ENCODE results near the gene GLTPD2.
A peak's percentile ranks its signal among the peaks of the same experiment; 100 is the strongest.
"Not testable (repeated sequence)": the region's sequence is repeated elsewhere in the genome, so short reads cannot be mapped to it uniquely, and the experiment has no call there.

Gene GLTPD2

GRCh38 chr17:4811471-4811870 lies 22.7 kb downstream of the GLTPD2 start:
- no peak for DNase-seq

GRCh38 chr17:4812690-4813089 lies 23.9 kb downstream of the GLTPD2 start:
- DNase-seq, result no peak

DNA sequence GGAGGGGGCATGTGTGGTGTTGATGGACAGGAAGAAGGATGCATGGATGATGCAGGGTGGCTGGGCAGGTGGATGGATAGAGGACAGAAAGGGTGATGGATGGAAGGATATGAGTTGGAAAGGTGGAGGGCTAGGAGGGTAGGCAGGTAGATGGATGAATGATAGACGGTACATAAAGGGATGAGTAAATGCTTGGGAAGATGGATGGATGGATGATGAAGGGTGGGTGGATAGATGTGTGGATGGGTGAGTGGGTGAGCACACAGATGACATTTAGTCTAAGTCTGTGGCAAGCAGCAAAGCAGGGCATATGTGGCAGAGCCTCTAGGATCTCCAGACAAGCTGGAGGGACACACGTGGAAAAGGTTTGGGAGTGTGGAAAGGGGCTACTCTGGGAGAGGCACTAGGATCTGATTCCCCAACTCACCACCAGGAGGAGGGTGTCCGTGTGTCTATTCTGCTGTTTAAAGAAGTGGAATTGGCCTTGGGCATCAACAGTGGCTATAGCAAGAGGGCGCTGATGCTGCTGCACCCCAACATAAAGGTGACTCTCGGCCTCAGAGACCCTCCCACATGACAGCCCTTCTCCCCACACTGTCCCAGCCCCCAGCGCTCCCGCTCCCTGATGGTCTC lies 26.4 kb downstream of the GLTPD2 start:
- DNase-seq, result no peak

- DNase-seq, result no peak
These were observed 28.1 kb downstream of the GLTPD2 start for GRCh38 chr17:4816826-4817225.

DNA sequence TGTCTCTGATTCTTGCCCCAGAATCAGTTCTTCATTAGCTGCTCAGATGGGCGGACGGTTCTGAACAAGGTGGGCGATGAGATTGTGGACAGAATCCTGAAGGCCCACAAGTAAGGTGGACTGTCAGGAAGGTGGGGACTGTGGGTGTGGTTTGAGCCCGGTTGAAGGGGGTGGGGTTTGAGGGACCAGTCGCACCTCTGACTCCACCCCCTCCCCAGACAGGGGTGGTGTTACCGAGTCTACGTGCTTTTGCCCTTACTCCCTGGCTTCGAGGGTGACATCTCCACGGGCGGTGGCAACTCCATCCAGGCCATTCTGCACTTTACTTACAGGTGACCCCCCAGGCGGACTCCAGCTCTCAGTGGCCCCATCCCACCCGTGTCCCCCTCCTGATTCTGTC lies 29.5 kb downstream of the GLTPD2 start:
- no peak for DNase-seq

- no peak for DNase-seq
These were observed 34.1 kb downstream of the GLTPD2 start for GRCh38 chr17:4822835-4823234.

- no peak for DNase-seq
These were observed 34.8 kb downstream of the GLTPD2 start for GRCh38 chr17:4823373-4824089.

GRCh38 chr17:4827399-4827798 lies 38.6 kb downstream of the GLTPD2 start:
- no peak for DNase-seq

DNA sequence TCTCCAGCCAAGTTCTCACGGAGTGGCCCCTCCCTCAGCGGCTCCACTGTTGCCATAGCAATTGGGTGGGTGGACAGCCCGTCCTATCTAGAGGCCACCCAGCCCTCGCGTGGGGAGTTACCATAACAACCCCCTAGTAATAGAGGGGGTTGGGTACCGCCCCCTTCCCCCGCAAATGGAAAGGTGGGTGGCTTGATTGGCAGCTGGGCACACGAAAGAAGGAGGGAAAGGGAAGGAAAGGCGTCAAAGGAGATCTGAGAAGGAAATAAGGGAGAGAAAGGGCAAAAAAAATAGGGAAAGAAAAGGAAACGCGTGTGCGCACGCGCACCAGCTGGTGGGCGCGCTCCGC lies 44.0 kb downstream of the GLTPD2 start:
- not testable (repeated sequence) for DNase-seq

DNA sequence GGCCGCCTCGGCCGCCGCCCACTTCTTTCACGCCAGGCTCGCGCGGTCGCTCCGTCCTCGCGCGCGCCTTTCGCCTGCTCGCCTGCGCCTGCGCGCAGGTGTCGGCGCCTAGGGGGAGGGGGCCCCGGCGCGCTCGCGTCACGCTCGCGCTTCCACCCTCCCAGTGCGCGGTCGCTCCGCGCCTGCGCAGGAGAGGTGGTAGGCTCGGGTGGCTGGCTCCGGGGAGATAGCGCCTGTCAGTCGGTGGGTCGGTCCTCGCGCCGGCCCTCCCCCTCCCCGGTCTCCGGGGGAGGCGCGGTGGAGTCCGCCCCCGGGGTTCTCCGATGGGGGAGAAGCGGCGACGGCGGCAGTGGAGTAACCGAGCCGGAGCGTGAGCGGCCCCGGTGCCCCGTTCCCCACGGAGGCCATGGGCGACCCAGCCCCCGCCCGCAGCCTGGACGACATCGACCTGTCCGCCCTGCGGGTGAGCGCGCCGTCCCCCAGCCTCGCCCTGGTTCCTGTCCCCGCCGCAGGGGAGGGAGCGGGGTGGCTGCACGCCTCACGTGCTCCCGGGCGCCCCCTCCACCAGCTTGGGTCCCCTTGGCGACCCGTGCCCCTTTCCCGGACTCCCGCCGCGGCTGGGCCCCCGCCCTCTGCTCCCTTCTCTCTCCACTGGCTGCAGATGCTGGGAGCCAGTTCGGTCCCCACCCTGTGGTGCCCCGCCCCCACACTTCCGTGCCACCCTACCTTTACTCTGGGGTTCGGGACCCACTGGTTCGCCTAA lies 44.6 kb downstream of the GLTPD2 start, which contains the start of gene MINK1:
Gene MINK1 (plus strand): TSS at position 163 of the 763 bp plus-strand sequence. CDS start 244 bp downstream, at position 407.
- peak; percentile 93 for DNase-seq

- peak; percentile 26 for DNase-seq
These were observed 45.3 kb downstream of the GLTPD2 start for GRCh38 chr17:4833941-4834680.

- DNase-seq, result no peak
These were observed 45.9 kb downstream of the GLTPD2 start for GRCh38 chr17:4834681-4835020.

DNA sequence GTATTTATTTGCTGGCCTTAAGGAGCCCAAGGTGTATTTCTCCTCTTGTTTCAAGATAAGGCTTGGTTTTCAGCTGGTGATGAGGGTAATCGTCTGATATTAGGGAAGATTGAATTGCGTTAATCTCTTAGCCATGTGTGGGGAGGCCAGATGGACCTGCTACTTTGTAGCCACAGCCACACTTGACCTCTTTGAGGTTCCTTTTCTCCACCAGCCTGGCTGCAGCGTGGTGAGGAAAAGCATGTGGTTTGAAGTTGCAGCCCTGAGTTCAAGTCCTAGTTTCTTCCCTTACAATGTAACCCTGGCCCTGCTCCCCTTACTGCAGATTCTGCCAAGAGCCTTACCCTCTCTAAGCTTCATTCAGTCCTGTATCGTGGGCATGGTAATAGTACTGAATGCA lies 47.5 kb downstream of the GLTPD2 start:
- DNase-seq, result no peak

- DNase-seq, result peak; percentile 65
These were observed 48.9 kb downstream of the GLTPD2 start for GRCh38 chr17:4837471-4838308.

DNA sequence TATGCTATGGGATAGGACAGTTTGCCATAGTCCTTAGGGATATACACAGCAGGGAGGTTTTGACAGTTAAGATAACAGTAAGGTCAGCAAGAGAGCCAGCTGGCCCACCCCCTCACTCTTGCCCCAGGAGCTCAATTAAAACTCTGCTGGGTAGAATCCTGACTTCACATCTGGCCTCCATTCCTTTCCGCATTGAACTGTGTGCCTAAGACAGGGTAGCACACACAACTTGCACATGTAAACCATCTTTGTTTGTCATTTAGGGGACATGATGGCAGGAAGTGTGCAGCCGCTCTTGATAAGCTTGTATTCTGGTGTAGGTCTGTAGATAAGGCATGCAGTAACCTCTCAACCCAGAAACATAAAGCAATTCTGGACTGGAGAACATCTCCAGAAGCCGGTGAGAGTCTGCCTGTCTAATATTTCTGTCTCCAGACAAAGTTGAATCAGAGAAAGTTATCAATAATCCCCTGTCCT lies 49.6 kb downstream of the GLTPD2 start:
- DNase-seq, result no peak

DNA sequence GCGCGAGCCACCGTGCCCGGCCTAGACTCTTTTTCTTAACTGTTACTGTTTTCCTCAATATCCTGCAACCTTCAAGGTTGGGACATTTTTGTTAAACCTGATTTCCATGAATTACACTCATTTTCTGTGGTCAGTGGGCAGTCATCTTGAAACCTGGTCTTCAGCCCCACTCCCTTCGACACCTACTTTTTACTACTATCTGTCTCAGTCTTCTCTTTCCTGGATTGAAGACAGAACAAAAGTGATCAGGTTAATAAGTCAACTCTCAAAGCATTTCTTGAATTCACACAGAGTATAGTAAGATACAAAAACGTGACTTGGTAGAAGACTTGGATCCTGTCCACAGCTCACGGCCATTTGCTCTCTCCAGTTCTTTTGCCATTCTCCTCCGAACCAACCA lies 50.5 kb downstream of the GLTPD2 start:
- no peak for DNase-seq
